H1 (cell line): ENCODE results near the gene THADA. TPM values are rescaled to one million over a fixed set of nuclear protein-coding genes. Genes with fewer than 3 reads are reported as not detected.

Experiments
- CHD7 ChIP-seq: fragments of 300-600 bp; sonication (generic); IDR thresholded peaks from 2 replicates; pipeline ENCODE4 v1.7.1; 2012; ENCODE audit warnings: low read length, moderate library complexity, mild to moderate bottlenecking, inconsistent platforms; ENCODE audit not compliant: insufficient replicate concordance
- SIRT6 ChIP-seq: IDR thresholded peaks from one replicate; pipeline ENCODE4 v1.7.1; 2012; ENCODE audit warnings: low read length, inconsistent platforms
- polyA plus RNA-seq, 7 experiments: library from polyadenylated mRNA; depleted of rRNA in 3 of 7; stranded (reverse) in 5 of 7; unstranded in 2 of 7; fragments of >200 nt in 5 of 7; fragments of 200-250 nt in 2 of 7; gene quantifications; 1 replicate in 5 of 7; 2 replicates in 1 of 7; 4 replicates in 1 of 7; pipeline versions ENCODE4 v1.2.1 to v1.2.3, GENCODE V29; 2011 to 2013; ENCODE audit warnings: missing spikeins in 2 of 7, mixed read lengths in 2 of 7
- total RNA-seq: library from RNA; stranded (reverse); fragmentation: NEBNext Ultra II Directional; extraction: Animal tissue kit (Norgen Biotek cat#: 25700); gene quantifications from 2 replicates; pipeline ENCODE4 v1.2.1, GENCODE V29; 2021
- TF ChIP-seq, protein P1 (sequence below): IDR thresholded peaks from 2 replicates; pipeline ENCODE4 v1.6.1; 2011; ENCODE audit warnings: low read length, improper control_type of control experiment

THADA gene
- total and polyA plus RNA-seq, 2 of the 8 experiments (the other 6 are each of a cell fraction or from before 2014, with no cell fraction given), result 22.4 to 26.8 TPM

GRCh38 chr2:43331422-43331821 is 264.4 kb downstream of the THADA start (continued):
- TF ChIP-seq CHD7 (no peak), SIRT6 (no peak)
- TF ChIP-seq, protein P1, sequence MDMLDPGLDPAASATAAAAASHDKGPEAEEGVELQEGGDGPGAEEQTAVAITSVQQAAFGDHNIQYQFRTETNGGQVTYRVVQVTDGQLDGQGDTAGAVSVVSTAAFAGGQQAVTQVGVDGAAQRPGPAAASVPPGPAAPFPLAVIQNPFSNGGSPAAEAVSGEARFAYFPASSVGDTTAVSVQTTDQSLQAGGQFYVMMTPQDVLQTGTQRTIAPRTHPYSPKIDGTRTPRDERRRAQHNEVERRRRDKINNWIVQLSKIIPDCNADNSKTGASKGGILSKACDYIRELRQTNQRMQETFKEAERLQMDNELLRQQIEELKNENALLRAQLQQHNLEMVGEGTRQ, result no peak
